ENCODE measurements around the gene GSC2.

- TF ChIP-seq CTCF (conservative IDR thresholded peaks at IDR 0.05; ENCODE audit: low read length) (no peak), EZH2phosphoT487 (IDR thresholded peaks at IDR 0.05; ENCODE audit: borderline replicate concordance) (no peak)
Observed at GRCh38 chr22:19139974-19140373, 10.1 kb downstream of the GSC2 start.
